DND-41 (cell line): ENCODE results near the gene RPS15A.
"Not testable (repeated sequence)": the region's sequence is repeated elsewhere in the genome, so short reads cannot be mapped to it uniquely, and the experiment has no call there.

Source experiments
- EZH2 ChIP-seq: IDR thresholded peaks from 3 replicates; pipeline ENCODE4 v1.6.1; 2012; ENCODE audit warnings: borderline replicate concordance, low read depth, mild to moderate bottlenecking, moderate library complexity, low read length, inconsistent platforms; ENCODE audit not compliant: severe bottlenecking
- TF ChIP-seq, protein P1 (sequence below): IDR thresholded peaks from 2 replicates; pipeline ENCODE4 v1.5.1; 2012; ENCODE audit warnings: borderline replicate concordance, low read length, moderate library complexity, mild to moderate bottlenecking; ENCODE audit not compliant: poor library complexity, severe bottlenecking; ENCODE audit errors: extremely low read depth

DNA sequence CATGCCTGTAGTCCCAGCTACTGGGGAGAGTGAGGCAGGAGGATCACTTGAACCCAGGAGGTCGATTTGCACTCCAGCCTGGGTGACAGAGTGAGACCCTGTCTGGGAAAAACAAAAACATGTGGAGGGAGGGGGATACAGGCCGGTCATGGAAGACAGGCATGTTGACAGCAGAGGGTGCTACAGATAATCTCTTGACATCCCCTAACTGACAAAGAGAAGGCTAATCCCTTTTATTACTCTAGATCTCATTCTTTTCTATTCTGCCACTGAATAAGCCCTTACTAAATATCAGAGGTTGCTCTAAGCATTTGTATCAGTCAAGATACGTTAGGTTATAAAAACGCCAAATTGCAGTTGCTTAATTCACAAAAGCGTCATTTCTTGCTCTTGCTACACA is 13.8 kb downstream of the RPS15A start:
- not testable (repeated sequence) for TF ChIP-seq EZH2
- TF ChIP-seq, protein P1, sequence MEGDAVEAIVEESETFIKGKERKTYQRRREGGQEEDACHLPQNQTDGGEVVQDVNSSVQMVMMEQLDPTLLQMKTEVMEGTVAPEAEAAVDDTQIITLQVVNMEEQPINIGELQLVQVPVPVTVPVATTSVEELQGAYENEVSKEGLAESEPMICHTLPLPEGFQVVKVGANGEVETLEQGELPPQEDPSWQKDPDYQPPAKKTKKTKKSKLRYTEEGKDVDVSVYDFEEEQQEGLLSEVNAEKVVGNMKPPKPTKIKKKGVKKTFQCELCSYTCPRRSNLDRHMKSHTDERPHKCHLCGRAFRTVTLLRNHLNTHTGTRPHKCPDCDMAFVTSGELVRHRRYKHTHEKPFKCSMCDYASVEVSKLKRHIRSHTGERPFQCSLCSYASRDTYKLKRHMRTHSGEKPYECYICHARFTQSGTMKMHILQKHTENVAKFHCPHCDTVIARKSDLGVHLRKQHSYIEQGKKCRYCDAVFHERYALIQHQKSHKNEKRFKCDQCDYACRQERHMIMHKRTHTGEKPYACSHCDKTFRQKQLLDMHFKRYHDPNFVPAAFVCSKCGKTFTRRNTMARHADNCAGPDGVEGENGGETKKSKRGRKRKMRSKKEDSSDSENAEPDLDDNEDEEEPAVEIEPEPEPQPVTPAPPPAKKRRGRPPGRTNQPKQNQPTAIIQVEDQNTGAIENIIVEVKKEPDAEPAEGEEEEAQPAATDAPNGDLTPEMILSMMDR = not testable (repeated sequence)
